Endometrium (tissue), 2 donors: ENCODE data around the gene PHAF1.

Experiments used
- FAIRE-seq: peaks from 2 replicates; lab custom pipeline; 2012; peaks lifted over from hg19 to GRCh38; lab: Jason Lieb, UNC
- donor health status: control.
- donor health status: control.

The PHAF1 gene

DNA sequence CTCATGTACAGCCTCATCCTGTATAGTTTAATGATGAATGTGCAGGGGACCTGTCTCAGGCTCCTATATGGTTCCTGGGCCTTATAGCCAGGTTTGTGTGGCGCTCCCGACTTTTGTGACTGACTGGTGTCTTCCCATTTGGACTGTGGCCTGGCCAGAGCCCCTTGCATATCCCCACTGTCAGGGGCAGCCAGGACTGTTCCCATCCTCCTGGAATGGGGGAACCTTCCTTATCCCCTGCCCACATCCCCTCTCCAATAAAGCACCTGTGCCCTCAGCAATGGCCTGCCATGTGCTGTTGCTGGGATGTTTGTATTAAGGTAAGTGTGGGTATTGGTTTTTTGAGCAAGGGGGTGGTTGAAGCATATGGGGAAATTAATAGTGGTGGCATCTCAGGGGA is 38.5 kb downstream of the PHAF1 start:
- FAIRE-seq = no peak

DNA sequence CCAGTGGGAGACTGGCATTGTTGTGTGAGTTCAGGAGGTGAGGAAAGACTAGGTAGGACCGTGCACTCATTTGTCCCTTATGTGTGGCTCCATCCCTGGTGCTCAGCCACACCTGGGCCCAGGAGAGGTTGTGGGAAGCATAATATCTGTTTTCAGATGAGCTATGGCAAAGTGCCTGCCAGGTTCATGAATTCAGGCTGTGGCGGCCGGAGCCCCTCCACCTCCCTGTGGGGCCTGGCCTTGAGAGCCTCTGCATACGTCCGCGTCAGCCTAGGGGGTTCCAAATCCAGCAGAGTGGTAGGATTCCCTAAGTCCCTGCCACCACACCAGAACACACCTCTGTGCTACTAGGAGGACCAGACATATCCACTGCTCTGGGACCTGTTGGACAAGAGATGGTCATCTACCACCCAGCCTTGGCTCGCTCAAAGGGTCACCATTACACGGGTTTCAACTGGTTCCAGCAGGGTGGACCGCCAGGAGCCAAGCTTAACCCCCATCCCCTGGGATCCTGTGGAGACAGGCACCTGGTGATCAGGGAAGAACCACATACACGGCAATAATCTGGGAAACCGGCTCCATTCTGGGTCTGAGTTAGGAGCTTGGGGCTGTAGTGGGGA is 39.0 kb downstream of the PHAF1 start:
- FAIRE-seq = no peak

DNA sequence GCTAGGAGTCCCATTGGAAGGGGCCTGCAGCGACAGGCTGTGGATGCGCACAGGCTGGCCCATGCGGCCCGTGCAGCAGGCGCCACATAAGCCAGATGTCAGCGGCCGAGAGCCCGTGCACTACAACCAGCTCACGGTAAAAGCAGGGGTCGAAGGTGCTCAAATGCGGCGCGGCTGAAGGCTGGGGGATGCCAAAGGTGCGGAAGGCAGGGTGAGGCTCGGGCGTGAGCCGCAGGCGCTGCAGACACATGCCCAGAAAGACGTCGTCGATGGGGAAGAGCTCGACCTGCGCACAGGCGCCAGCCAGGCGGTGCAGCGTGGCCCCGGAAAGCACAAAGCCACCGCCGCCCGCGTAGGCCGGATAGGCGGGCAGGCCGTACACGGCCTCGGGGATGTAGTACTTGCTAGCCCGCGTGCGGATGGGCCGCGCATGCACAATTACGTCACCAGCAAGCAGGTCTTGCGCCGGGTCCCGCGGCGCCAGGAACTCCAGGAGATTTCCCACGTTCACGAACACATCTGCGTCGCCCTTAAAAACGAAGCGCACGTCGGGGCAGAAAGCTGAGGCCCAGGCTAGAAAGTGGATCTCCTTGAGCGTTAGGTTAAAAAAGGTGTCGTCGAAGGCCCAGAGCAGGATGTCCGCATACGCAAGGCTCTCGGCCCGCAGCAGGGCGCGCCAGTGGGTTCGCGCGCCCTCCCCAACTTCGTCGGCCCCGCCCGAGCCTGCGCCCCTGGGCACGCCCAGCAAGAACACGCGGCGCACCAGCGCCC is 39.7 kb downstream of the PHAF1 start:
- FAIRE-seq = no peak

GRCh38 chr16:67150047-67150832 is 40.5 kb downstream of the PHAF1 start:
- FAIRE-seq = no peak

- no peak for FAIRE-seq
Observed at GRCh38 chr16:67150833-67151396, 41.2 kb downstream of the PHAF1 start, which contains the start of gene B3GNT9. TSS of gene B3GNT9 (minus strand) at chr16:67150998. CDS start at chr16:67150485, 513 bp downstream.

DNA sequence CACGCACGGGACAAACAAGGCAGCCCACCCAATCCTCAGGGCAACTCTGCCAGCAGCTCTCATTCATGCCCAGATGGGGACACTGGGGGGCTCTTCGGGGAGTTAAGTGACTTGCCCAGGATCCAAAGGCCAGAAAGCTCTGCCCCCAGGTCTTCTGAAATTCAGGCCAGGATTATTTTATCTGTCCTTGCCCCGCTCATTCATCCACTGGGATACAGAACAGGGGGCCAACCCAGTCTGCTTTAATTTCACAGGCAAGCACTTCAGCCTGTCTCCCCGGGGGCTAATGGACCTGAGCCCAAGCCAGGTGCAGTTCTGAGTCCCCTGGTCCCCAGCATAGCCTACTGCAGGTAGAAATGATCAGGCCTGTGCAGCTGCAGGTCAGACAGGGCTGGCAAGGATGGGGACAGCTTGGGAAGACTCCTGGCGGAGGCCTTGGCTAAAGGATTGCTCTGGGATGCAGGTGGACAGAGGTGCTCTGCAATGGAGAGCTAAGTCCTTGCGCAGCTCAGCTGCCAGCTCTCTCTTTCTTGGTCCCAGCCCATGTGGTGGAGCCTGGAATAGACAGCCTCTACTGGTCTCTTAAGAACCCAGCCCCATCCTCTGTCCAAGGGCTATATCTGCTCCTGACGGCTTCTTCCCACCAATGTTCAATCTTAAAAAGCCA is 41.8 kb downstream of the PHAF1 start:
- no peak for FAIRE-seq

DNA sequence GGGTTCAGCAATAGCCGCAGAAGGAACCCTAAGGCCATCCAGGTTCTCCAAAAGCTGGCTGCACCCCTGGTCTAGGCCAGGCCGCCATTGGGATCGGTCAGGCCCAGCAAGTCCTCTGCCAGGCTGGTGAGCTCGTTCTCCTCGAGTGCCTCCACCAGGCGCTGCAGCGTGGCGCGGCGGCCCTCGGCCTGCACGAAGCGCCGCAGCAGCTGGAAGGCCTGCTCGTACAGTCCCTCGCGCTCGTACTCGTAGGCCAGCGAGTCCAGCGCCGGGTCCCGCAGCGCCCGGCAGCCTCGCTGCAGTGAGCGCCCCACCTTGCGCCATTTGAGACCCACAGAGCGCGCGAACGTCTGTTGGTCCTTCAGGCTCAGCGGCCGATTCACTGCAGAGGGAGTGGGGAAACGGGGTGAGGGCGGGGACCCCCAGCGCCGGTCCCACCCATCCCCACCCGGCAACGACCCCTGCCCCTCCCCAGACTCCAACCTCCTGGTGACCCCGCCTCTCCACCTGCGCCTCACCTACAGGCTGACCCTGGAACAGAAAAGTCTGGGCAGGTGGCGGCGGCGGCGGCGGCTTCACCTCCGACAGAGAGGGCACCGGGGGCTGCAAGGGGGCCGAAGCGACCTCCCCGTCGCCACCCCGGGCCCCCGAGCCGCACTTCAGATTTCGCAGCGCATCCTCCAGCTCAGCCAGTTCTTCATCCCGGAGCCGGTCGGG is 45.0 kb downstream of the PHAF1 start:
- no peak for FAIRE-seq

DNA sequence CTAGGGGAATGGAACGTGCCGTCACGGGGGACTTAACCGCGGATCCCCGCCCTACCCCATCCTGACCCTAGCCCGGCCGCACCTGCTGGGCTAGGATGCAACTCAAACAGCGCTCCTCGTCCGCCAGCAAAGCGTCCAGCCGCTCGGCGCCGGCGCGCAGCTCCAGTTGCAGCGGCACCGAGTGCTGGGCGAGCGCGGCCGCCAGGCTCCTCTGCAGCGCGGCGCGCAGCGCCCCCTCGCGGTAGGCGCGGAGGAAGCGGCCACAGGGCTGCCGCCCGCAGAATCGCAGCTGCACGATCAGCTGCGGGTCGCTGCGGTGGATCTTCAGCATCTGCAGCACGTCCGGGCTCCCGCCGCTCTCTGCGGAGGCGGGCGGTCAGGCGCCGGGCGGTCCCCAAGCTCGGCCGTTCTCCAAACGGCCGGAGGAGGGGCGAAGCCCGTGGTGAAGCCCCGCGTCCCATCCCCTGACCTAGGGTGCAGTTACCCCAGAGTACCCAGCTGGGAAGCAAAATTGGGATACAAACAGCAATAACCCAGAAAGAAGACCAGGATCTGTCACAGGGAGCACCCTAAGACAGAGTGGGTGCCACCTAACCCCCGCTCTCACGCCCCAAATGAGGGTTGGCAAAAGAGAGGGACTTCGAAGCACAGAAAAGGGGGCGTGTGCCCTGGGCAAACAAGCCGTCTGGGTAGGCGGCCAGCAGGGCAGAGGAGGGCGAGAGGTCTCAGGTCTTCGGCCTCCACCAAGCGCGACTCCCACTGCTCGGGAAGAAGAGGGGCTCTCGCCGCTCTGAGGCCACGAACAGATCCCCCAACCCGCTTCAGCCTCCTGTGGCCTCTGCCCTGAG is 45.8 kb downstream of the PHAF1 start:
- FAIRE-seq = no peak

DNA sequence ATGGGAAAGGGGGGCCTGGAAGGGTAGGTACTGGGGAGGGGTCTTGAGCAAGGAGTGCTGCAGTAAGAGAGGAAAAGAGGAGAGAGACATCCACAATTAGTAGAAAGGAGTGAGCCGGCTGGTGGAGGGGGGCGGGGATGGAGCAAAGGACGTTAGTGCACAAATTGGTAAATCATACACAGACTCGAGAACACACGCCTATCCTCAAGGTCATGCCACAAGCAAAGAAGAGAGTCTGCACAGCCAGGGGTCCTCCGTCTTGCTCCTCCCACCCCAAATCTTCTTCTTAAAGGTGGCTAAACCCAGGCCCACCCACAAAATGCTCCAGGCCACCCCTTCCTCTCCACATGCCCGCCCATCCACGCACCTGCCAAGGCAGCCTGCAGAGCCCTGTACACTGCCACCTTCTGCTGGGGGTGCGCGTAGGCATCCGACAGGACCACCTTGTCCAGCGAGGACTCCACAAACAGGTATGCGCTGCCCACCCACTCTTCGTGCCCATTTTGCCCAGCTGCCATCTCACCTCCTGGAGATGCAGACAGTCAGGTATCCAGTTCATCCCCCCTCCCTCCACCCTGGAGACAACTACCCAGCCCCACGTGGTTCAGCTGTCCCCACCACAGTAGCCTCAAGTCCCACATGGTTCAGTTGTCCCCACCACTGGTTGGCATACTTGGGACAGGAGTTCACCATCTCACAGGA is 46.6 kb downstream of the PHAF1 start:
- no peak for FAIRE-seq

- FAIRE-seq = no peak
Observed at GRCh38 chr16:67157106-67157748, 47.5 kb downstream of the PHAF1 start.

GRCh38 chr16:67157892-67158635 is 48.3 kb downstream of the PHAF1 start:
- FAIRE-seq = no peak

- FAIRE-seq = no peak
Observed at GRCh38 chr16:67158637-67159600, 49.2 kb downstream of the PHAF1 start.

GRCh38 chr16:67161595-67162058 is 51.9 kb downstream of the PHAF1 start:
- FAIRE-seq = no peak

DNA sequence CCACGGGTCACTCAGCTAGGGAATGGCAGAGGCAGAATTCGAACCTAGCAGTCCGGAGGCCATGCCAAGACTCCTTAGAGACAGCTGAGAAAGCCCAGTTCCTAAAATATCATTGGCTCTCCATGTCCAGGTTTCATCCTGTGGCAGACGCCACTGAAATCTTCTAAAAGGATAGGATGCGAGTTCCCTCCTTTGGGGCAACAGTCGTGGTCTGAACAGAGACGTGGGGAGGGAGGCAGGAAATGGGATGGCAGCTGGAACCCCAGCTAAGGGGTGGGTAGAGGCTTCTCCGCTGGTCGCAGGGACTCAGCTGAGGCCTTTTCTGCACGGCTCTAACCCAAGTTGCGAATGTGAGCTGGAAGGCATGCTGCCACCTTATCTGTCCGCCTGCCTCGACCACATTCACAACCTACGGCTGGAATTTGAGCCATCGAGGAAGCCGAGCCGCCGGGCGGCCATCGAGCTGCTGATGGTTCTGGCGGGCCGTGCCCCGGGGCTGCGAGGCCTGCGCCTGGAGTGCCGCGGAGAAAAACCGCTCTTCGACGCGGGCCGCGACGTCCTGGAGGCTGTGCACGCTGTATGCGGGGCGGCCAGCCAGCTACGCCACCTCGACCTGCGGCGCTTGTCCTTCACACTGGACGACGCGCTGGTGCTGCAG is 52.9 kb downstream of the PHAF1 start:
- no peak for FAIRE-seq

- FAIRE-seq = no peak
Observed at GRCh38 chr16:67163164-67163998, 53.6 kb downstream of the PHAF1 start.
